ENCODE data around the gene ZNF611.
"Not testable (repeated sequence)": the region's sequence is repeated elsewhere in the genome, so short reads cannot be mapped to it uniquely, and the experiment has no call there.

Gene ZNF611

GRCh38 chr19:52679598-52679997 is 55.2 kb downstream of the ZNF611 start:
- DNase-seq (ENCODE audit: low read depth) = no peak

DNA sequence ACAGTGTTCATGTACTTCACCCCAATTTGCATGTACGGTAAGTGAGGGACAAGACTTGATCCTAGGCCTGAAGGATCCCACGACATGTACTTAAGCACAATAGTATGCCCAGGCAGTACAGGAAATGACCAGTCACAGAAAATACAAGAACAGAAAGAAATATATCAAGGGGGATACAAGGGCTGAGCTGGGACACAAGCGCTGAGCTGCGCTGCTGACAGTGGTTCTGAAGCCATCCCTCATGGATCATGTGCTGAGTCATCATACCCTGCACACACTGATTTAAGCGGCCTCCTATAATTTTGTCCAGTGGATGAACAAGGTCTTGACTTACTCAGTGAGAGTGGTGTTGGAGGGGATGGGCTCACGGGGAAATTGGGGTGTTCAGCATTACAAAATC is 59.6 kb downstream of the ZNF611 start:
- DNase-seq (ENCODE audit: low read depth) = not testable (repeated sequence)

DNA sequence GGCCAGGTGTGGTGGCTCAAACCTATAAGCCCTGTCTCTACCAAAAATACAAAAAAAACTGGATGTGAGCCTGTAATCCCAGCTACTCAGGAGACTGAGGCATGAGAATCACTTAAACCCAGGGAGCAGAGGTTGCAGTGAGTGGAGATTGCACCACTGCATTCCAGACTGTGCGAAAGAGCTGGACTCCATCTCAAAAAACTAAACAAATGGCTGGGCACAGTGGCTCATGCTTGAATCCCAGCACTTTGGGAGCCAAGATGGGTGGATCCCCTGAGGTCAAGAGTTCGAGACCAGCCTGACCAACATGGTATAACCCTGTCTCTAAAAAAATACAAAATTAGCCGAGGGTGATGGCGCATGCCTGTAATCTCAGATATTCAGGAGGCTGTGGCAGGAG is 61.8 kb downstream of the ZNF611 start:
- DNase-seq (ENCODE audit: low read depth) = no peak

DNA sequence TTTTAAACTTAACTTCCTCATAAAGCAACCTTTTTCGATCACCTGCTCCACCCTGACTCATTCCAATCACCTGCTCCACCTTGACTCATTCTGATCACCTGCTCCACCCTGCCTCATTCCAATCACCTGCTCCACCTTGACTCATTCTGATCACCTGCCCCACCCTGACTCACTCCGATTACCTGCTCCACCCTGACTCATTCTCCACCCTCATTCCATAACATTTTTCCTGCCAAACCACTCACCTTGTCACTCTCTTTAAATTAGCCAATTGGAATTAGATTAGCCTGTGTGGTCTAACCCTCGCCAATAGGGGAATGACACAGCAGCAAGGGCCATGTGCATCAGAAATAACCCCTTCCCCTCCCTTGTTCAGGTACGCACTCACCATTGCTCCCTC is 64.8 kb downstream of the ZNF611 start:
- no peak for DNase-seq (ENCODE audit: low read depth)

DNA sequence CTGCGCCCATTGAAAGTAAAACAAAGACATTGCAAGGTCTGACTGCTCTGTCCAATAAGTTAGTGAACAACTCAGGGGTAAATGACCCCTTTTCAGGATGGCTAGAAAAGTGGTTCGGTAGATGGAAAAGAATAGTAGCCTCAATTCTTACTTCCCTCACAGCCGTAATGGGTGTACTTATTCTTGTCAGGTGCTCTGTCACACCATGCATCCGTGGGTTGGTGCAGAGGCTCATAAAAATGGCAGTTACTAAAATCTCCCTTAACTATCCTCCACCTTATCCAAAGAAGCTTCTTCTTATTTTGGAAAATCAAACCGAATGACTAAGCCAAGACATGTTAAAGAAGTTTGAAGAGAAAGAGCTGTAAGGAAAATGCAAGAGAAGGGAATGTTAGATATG is 65.3 kb downstream of the ZNF611 start:
- DNase-seq (ENCODE audit: low read depth) = no peak

- no peak for DNase-seq (ENCODE audit: low read depth)
These were observed 66.9 kb downstream of the ZNF611 start for GRCh38 chr19:52667972-52668371.

DNA sequence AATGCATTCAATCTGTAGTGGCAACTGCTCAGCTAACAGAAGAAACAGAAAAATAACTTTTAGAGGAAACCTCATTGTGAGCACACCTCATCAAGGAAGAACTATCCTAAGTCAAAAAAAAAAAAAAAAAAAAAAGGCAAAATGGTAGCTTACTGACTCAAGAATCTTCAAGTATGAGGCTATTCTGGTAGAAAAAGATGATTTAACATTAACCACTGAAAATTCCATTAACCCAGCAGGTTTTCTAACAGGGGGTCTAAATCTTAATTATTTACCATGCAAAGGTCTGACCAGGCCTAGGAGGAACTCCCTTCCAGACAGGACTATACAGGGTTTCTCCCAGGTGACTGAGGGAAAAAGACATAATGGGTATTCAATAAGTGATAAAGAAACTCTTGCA is 68.3 kb downstream of the ZNF611 start:
- no peak for DNase-seq (ENCODE audit: low read depth)

GRCh38 chr19:52665529-52665928 is 69.3 kb downstream of the ZNF611 start:
- DNase-seq (ENCODE audit: low read depth) = no peak

GRCh38 chr19:52665027-52665426 is 69.8 kb downstream of the ZNF611 start:
- no peak for DNase-seq (ENCODE audit: low read depth)

GRCh38 chr19:52664461-52664860 is 70.4 kb downstream of the ZNF611 start:
- no peak for DNase-seq (ENCODE audit: low read depth)

DNA sequence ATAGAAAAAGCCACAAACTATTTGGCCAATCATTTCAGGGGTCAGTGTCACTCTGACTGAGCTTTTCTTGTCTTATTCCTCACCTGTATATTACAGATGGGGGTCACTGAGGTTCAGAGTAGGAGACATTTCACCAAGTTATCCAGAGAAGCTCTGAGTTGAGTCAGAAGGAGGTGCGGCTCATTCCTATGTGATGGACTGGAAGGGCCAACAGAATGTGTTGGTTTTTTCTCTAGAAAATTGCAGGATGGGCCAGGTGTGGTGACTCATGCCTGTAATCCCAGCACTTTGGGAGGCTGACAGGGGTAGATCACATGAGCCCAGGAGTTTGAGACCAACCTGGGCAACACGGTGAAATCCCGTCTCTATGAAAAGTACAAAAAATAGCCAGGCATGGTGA is 72.2 kb downstream of the ZNF611 start:
- no peak for DNase-seq (ENCODE audit: low read depth)

DNA sequence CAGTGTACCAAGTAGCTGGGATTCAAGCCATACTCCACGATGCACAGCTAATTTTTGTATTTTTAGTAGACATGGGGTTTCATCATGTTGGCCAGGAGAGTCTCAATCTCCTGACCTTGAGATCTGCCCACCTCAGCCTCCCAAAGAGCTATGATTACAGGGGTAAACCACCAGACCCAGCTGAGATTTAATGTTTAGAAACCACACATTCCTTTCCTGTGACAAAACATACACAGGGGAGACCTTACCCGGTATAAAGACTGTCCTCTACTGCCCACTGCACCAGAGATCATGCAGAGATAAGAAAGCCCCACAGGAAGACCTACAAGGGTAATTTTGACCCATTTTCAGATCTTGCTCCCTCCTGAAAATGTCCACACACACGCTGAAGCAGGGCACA is 73.9 kb downstream of the ZNF611 start:
- no peak for DNase-seq (ENCODE audit: low read depth)

DNA sequence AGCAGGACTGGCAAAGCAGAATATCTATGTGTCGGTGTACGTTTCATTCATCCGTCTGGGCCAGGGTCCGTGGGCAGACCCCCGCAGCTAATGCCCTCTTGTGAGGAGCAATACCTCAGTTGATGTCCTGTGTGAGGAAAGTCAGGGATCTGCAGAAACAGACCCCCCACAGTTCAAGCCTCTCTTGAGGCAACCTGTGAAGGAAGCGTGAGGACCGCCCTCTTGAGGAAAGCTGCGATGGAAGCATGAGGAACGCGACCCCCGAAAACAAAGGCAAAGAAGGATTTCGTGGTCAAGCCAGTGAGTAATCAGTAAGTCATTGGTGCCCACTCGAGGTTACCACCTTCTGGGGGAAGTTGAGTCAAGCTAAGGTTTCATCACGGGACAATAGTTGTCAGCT is 75.8 kb downstream of the ZNF611 start:
- DNase-seq (ENCODE audit: low read depth) = no peak

- DNase-seq (ENCODE audit: low read depth) = no peak
These were observed 76.2 kb downstream of the ZNF611 start for GRCh38 chr19:52658595-52658994.

GRCh38 chr19:52653161-52653560 is 81.7 kb downstream of the ZNF611 start:
- no peak for DNase-seq (ENCODE audit: low read depth)
